HL-60 (cell line): ENCODE data around the gene MAN1A2.

ENCODE experiments used
- DNase-seq, 2 experiments: peaks; one replicate each; pipeline ENCODE4 v3.0.0-alpha.2; 2010 to 2020; ENCODE audit warnings: low read depth in 1 of 2, low spot score in 1 of 2
- H3K27ac ChIP-seq: fragments of 250-450 bp; sonication (Bioruptor Pico); replicated peaks from 2 replicates; pipeline ENCODE4 v1.5.1; 2020; ENCODE audit warnings: mild to moderate bottlenecking, moderate library complexity
- H3K27me3 ChIP-seq: fragments of 250-450 bp; sonication (Bioruptor Pico); 2 replicates; pipeline ENCODE4 v1.5.1; 2021; ENCODE audit warnings: mild to moderate bottlenecking, moderate library complexity; ENCODE audit not compliant: insufficient read depth, poor library complexity, severe bottlenecking
- H3K4me3 ChIP-seq: replicated peaks from 2 replicates; pipeline ENCODE4 v1.5.1; 2011; ENCODE audit warnings: mild to moderate bottlenecking, control low read depth, low read length; ENCODE audit not compliant: insufficient read depth
- CTCF ChIP-seq: IDR thresholded peaks from one replicate; pipeline ENCODE4 v1.5.1; 2011; ENCODE audit warnings: low read length, control low read depth, inconsistent platforms; ENCODE audit not compliant: insufficient read depth
- GABPA ChIP-seq: IDR thresholded peaks from 2 replicates; pipeline ENCODE4 v1.6.1; 2012; ENCODE audit warnings: low read depth
- POLR2AphosphoS5 ChIP-seq: IDR thresholded peaks from 2 replicates; pipeline ENCODE4 v1.6.1; 2012; ENCODE audit warnings: low read depth
- REST ChIP-seq: IDR thresholded peaks from 2 replicates; pipeline ENCODE4 v1.6.1; 2012; ENCODE audit warnings: low read depth; ENCODE audit not compliant: insufficient replicate concordance
- SPI1 ChIP-seq: IDR thresholded peaks from 2 replicates; pipeline ENCODE4 v1.6.1; 2012; ENCODE audit warnings: low read depth, mild to moderate bottlenecking, borderline replicate concordance

Gene MAN1A2

GRCh38 chr1:117571496-117571895 is 204.2 kb downstream of the MAN1A2 start:
- H3K4me3 ChIP-seq = no peak overlapping the region
- no peak overlapping the region for H3K27ac ChIP-seq
- H3K27me3 ChIP-seq = no peaks in the 10 kb centered on the region
- no peak for DNase-seq
- TF ChIP-seq CTCF (no peak), REST (no peak), SPI1 (no peak), GABPA (no peak), POLR2AphosphoS5 (no peak)

- peak in 1 of 2 experiments; percentile 89 for DNase-seq
- no peaks in the 10 kb centered on the region for H3K27me3 ChIP-seq
- TF ChIP-seq SPI1 (peak; percentile 99), POLR2AphosphoS5 (peak; percentile 62; the same call in 1 of the 2 replicates), GABPA (no peak)
- no peak overlapping the region for H3K27ac ChIP-seq
- H3K4me3 ChIP-seq = no peak overlapping the region
These were observed 205.3 kb downstream of the MAN1A2 start for GRCh38 chr1:117572546-117572945.

GRCh38 chr1:117573386-117574023 is 206.3 kb downstream of the MAN1A2 start:
- Histone ChIP-seq H3K27me3 (no peaks in the 10 kb centered on the region), H3K27ac (no peak overlapping the region), H3K4me3 (no peak overlapping the region)
- no peak for DNase-seq
- no peak for TF ChIP-seq CTCF
- TF ChIP-seq SPI1 = no peak
- TF ChIP-seq POLR2AphosphoS5 = no peak

GRCh38 chr1:117574161-117574835 is 207.0 kb downstream of the MAN1A2 start:
- Histone ChIP-seq H3K4me3 (no peak overlapping the region), H3K27ac (no peak overlapping the region), H3K27me3 (no peaks in the 10 kb centered on the region)
- no peak for DNase-seq
- TF ChIP-seq REST = no peak
- no peak for TF ChIP-seq POLR2AphosphoS5
- TF ChIP-seq SPI1 = no peak
- TF ChIP-seq GABPA = no peak
- TF ChIP-seq CTCF = no peak
